Measurements from ENCODE around the gene MMS19.
"Not testable (repeated sequence)": the region's sequence is repeated elsewhere in the genome, so short reads cannot be mapped to it uniquely, and the experiment has no call there.

MMS19 gene

DNA sequence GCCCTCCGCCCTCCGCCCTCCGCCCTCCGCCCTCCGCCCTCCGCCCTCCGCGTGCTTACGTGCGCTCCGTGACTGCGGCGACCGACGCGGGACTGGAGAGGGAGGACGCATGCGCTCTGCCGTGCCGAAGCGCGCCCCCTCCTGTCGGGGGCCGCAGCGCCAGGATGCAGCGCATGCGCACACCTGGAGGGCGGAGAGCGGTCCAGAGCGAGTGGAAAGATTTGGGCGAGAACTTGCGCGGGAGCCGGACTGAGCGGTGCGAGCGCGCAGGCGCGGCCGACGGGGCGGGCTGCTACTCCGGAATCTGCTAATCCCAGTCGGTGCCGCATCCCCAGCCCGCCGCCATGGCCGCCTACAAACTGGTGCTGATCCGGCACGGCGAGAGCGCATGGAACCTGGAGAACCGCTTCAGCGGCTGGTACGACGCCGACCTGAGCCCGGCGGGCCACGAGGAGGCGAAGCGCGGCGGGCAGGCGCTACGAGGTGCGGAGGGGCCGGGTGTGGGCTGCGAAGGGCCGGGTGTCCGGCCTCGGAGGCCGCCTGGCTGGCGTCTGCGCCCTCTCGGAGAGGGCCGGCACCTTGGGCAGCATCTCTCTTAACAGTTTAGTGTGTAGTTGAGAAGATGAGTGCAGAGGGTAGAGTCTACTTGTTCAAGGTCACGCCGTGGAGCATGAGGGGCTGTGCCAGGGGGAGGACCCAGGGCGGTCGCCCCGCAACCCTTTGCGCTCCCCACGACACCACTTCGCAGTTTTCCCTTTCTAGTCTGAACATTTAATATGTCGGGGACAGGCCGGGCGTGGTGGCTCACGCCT lies 72.1 kb downstream of the MMS19 start, which contains the start of gene PGAM1:
PGAM1 (plus strand) TSS at position 228 of the 812 bp plus-strand sequence; CDS start at position 345, 117 bp downstream.
- peak; percentile 46 to 80 for DNase-seq

- not testable (repeated sequence) for DNase-seq
Measured at GRCh38 chr10:97423757-97424098, 74.5 kb downstream of the MMS19 start.

DNA sequence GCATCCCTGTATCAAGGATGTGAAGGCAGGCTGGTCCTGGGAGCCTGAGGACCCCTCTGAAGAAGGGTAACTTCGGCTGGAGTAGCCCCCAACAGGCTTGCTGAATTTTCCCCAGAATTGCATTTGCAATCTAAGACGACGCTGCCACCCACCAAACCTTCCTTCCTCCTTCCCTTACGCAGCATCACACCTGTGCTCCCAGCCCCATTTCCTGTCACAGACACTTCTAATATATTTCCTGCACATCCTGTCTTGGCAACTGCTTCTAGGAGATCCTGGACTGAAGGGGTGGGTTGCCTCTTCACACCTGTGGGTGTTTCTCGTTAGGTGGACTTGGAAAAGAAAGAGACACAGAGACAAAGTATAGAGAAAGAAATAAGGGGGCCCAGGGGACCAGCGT lies 81.7 kb downstream of the MMS19 start:
- DNase-seq = no peak

- DNase-seq = no peak
Measured at GRCh38 chr10:97412891-97413304, 85.3 kb downstream of the MMS19 start.

- DNase-seq = no peak
Measured at GRCh38 chr10:97411406-97411805, 86.8 kb downstream of the MMS19 start.

DNA sequence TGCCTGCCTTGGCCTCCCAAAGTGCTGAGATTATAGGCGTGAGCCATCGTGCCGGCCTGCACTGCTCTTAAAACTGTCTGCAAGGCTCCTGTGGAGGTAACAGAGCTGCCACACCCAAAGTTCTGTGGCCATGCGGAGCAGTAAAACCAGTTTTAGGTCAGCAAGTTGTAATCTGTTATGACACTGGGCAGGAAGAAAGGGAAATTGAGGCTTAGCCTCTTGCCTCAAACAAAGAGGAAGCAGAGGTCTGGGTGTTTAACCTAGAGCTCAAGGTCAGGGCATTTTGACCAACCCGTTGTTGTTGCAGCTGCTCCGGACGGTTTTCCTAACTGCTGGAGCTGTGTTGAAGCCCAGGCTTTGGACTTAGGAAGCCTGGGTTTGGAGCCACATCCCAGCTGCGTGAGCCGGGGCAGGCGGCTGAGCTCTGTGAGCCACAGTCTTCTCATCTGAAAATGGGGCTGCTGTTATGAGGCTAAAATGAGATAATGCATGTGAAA lies 89.7 kb downstream of the MMS19 start:
- DNase-seq = no peak
